HEK293T (cell line): ENCODE results near the gene XPNPEP1.

ENCODE experiments used
- CTCF ChIA-PET: fragments of 350-600 bp; formaldehyde crosslinking; extraction: SDS; loops from one replicate; lab custom pipeline; 2021; ENCODE audit warnings: antibody characterized with exemption, inconsistent platforms; lab: Yijun Ruan, JAX
- POLR2A ChIA-PET: fragments of 350-600 bp; formaldehyde crosslinking; extraction: SDS; loops from one replicate; lab custom pipeline; 2020; ENCODE audit warnings: antibody characterized with exemption, inconsistent platforms; lab: Yijun Ruan, JAX
- DNase-seq: peaks from one replicate; pipeline ENCODE4 v3.0.0; 2012; ENCODE audit warnings: mixed read lengths; ENCODE audit errors: extremely low spot score
- ARNT ChIP-seq: fragments of 450-650 bp; IDR thresholded peaks from 2 replicates; pipeline ENCODE4 v1.6.1; 2017; ENCODE audit warnings: mild to moderate bottlenecking
- BHLHE40 ChIP-seq: fragments of 450-650 bp; IDR thresholded peaks from 2 replicates; pipeline ENCODE4 v1.6.1; 2016; ENCODE audit warnings: mild to moderate bottlenecking, moderate library complexity, borderline replicate concordance
- CTBP1 ChIP-seq: fragments of 450-650 bp; IDR thresholded peaks from 2 replicates; pipeline ENCODE4 v1.6.1; 2016; ENCODE audit warnings: borderline replicate concordance
- ELF4 ChIP-seq: fragments of 450-650 bp; IDR thresholded peaks from 2 replicates; pipeline ENCODE4 v1.6.1; 2017; ENCODE audit warnings: antibody characterized with exemption
- FOXA1 ChIP-seq: fragments of 450-650 bp; IDR thresholded peaks from 2 replicates; pipeline ENCODE4 v1.6.1; 2016; ENCODE audit warnings: mild to moderate bottlenecking
- FOXK2 ChIP-seq: fragments of 450-650 bp; IDR thresholded peaks from 2 replicates; pipeline ENCODE4 v1.6.1; 2016; ENCODE audit warnings: mild to moderate bottlenecking
- FOXM1 ChIP-seq: fragments of 450-650 bp; IDR thresholded peaks from 2 replicates; pipeline ENCODE4 v1.6.1; 2017; ENCODE audit warnings: mild to moderate bottlenecking, borderline replicate concordance
- HDGF ChIP-seq: fragments of 450-650 bp; IDR thresholded peaks from 2 replicates; pipeline ENCODE4 v1.6.1; 2017; ENCODE audit warnings: antibody characterized with exemption, borderline replicate concordance
- L3MBTL2 ChIP-seq: fragments of 450-650 bp; conservative IDR thresholded peaks from 2 replicates; pipeline ENCODE4 v1.6.1; 2016; ENCODE audit warnings: mild to moderate bottlenecking
- LEF1 ChIP-seq: fragments of 450-650 bp; IDR thresholded peaks from 2 replicates; pipeline ENCODE4 v1.6.1; 2017; ENCODE audit warnings: mild to moderate bottlenecking, borderline replicate concordance
- NFRKB ChIP-seq: fragments of 450-650 bp; IDR thresholded peaks from 2 replicates; pipeline ENCODE4 v1.6.1; 2016; ENCODE audit warnings: mild to moderate bottlenecking, moderate library complexity
- PKNOX1 ChIP-seq: fragments of 450-650 bp; IDR thresholded peaks from 2 replicates; pipeline ENCODE4 v1.6.1; 2016
- SP1 ChIP-seq: fragments of 450-650 bp; IDR thresholded peaks from 2 replicates; pipeline ENCODE4 v1.6.1; 2017
- SUZ12 ChIP-seq: fragments of 450-650 bp; IDR thresholded peaks from 2 replicates; pipeline ENCODE4 v1.6.1; 2016; ENCODE audit warnings: mild to moderate bottlenecking
- TARDBP ChIP-seq: fragments of 450-650 bp; IDR thresholded peaks from 2 replicates; pipeline ENCODE4 v1.6.1; 2016
- ZNF384 ChIP-seq: fragments of 450-650 bp; IDR thresholded peaks from 2 replicates; pipeline ENCODE4 v1.6.1; 2016

Gene XPNPEP1

GRCh38 chr10:109926825-109927224 lies 3.5 kb upstream of the XPNPEP1 start:
- ChIA-PET POLR2A (no interaction called here), CTCF (no interaction called here)
- no peak for DNase-seq
- no peak for TF ChIP-seq SUZ12
- TF ChIP-seq HDGF, result no peak
- TF ChIP-seq ARNT, result no peak
- TF ChIP-seq FOXA1, result no peak
- TF ChIP-seq ELF4, result no peak

- ChIA-PET CTCF (no interaction called here), POLR2A (no interaction called here)
- no peak for DNase-seq
- no peak for TF ChIP-seq ELF4
- no peak for TF ChIP-seq FOXK2
- no peak for TF ChIP-seq CTBP1
- no peak for TF ChIP-seq BHLHE40
- no peak for TF ChIP-seq TARDBP
- TF ChIP-seq ZNF384, result no peak
- no peak for TF ChIP-seq LEF1
- TF ChIP-seq SP1, result no peak
- no peak for TF ChIP-seq FOXA1
- no peak for TF ChIP-seq FOXM1
- TF ChIP-seq ARNT, result no peak
- TF ChIP-seq HDGF, result no peak
- no peak for TF ChIP-seq L3MBTL2
- TF ChIP-seq PKNOX1, result no peak
These were observed 2.9 kb upstream of the XPNPEP1 start for GRCh38 chr10:109926061-109926745.

GRCh38 chr10:109924967-109925620 lies 1.8 kb upstream of the XPNPEP1 start:
- ChIA-PET POLR2A (no interaction called here), CTCF (interaction anchor here (0.6 kb wide), 1 partner anchor 23 kb away, joined by 5 read pairs; no protein-coding TSS in a partner anchor)
- TF ChIP-seq FOXM1, result no peak
- TF ChIP-seq FOXK2, result no peak
- no peak for TF ChIP-seq FOXA1
- TF ChIP-seq LEF1, result no peak
- TF ChIP-seq TARDBP, result no peak
- no peak for TF ChIP-seq HDGF
- TF ChIP-seq ARNT, result no peak
- no peak for TF ChIP-seq BHLHE40
- no peak for TF ChIP-seq ZNF384
- TF ChIP-seq ELF4, result no peak
- TF ChIP-seq L3MBTL2, result no peak
- no peak for TF ChIP-seq SP1
- TF ChIP-seq NFRKB, result no peak
- TF ChIP-seq SUZ12, result no peak
- no peak for TF ChIP-seq CTBP1
- TF ChIP-seq PKNOX1, result no peak
- no peak for DNase-seq

- ChIA-PET POLR2A (no interaction called here), CTCF (no interaction called here)
- no peak for TF ChIP-seq ELF4
- TF ChIP-seq CTBP1, result no peak
- TF ChIP-seq FOXK2, result no peak
- no peak for TF ChIP-seq ZNF384
- TF ChIP-seq FOXA1, result no peak
- TF ChIP-seq NFRKB, result no peak
- TF ChIP-seq PKNOX1, result no peak
- no peak for TF ChIP-seq FOXM1
- TF ChIP-seq HDGF, result no peak
- TF ChIP-seq TARDBP, result no peak
These were observed 776 bp upstream of the XPNPEP1 start for GRCh38 chr10:109924087-109924486.

GRCh38 chr10:109922358-109922975 lies 844 bp downstream of the XPNPEP1 start:
- POLR2A ChIA-PET, result interaction anchor here (1.5 kb wide), 1 partner anchor 12 kb away, joined by 5 read pairs; no protein-coding TSS in a partner anchor
- CTCF ChIA-PET, result no interaction called here
- DNase-seq, result no peak
- TF ChIP-seq FOXM1 (no peak), PKNOX1 (no peak), HDGF (no peak), L3MBTL2 (no peak), BHLHE40 (no peak), LEF1 (no peak), ZNF384 (no peak), TARDBP (no peak), CTBP1 (no peak), FOXK2 (no peak), SP1 (no peak), ARNT (no peak), ELF4 (no peak), NFRKB (no peak), FOXA1 (no peak), SUZ12 (no peak)

More at GRCh38 chr10:109924087-109924486, 776 bp upstream of the XPNPEP1 start:
- no peak for DNase-seq
